ENCODE data around the gene CCDC85A.

DNA sequence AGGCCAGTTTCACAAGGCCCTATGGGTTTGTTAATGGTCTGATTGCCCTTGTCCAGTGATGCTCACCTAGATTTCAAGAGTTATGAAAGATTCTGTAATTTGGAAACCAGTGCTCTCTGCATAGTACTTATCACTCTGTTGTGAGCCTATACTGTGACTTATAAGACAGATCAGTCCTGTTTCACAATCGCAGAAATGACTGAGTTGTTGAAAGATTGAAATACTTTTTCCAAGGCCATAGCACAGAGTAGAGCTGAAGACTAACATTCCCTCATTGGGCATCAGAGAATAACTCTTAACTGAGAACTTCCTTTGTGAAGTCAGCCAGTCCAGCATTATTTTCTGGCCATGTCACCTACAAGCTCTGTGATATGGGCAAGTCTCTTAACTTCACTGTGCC lies 44.0 kb downstream of the CCDC85A start:
- TF ChIP-seq, protein P1, sequence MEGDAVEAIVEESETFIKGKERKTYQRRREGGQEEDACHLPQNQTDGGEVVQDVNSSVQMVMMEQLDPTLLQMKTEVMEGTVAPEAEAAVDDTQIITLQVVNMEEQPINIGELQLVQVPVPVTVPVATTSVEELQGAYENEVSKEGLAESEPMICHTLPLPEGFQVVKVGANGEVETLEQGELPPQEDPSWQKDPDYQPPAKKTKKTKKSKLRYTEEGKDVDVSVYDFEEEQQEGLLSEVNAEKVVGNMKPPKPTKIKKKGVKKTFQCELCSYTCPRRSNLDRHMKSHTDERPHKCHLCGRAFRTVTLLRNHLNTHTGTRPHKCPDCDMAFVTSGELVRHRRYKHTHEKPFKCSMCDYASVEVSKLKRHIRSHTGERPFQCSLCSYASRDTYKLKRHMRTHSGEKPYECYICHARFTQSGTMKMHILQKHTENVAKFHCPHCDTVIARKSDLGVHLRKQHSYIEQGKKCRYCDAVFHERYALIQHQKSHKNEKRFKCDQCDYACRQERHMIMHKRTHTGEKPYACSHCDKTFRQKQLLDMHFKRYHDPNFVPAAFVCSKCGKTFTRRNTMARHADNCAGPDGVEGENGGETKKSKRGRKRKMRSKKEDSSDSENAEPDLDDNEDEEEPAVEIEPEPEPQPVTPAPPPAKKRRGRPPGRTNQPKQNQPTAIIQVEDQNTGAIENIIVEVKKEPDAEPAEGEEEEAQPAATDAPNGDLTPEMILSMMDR (conservative IDR thresholded peaks at IDR 0.05; ENCODE audit: low read depth, low read length), result no peak
- TF ChIP-seq POLR2A (IDR thresholded peaks at IDR 0.05; ENCODE audit: low read depth, low read length) (no peak), MAFK (IDR thresholded peaks at IDR 0.05; ENCODE audit: low read depth, low read length) (no peak)
- TF ChIP-seq, protein P2, sequence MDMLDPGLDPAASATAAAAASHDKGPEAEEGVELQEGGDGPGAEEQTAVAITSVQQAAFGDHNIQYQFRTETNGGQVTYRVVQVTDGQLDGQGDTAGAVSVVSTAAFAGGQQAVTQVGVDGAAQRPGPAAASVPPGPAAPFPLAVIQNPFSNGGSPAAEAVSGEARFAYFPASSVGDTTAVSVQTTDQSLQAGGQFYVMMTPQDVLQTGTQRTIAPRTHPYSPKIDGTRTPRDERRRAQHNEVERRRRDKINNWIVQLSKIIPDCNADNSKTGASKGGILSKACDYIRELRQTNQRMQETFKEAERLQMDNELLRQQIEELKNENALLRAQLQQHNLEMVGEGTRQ (IDR thresholded peaks at IDR 0.05; ENCODE audit: low read depth, low read length), result no peak
- TF ChIP-seq, protein P3, sequence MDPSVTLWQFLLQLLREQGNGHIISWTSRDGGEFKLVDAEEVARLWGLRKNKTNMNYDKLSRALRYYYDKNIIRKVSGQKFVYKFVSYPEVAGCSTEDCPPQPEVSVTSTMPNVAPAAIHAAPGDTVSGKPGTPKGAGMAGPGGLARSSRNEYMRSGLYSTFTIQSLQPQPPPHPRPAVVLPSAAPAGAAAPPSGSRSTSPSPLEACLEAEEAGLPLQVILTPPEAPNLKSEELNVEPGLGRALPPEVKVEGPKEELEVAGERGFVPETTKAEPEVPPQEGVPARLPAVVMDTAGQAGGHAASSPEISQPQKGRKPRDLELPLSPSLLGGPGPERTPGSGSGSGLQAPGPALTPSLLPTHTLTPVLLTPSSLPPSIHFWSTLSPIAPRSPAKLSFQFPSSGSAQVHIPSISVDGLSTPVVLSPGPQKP (IDR thresholded peaks at IDR 0.05; ENCODE audit: borderline replicate concordance, low read depth, low read length), result no peak

Data from IMR-90 (cell line).